Endodermal cell (in vitro differentiated cells): Measurements from ENCODE around the gene CRHR2. TPM values are rescaled to one million over a fixed set of nuclear protein-coding genes. Genes with fewer than 3 reads are reported as not detected.
A peak's percentile ranks its signal among the peaks of the same experiment; 100 is the strongest.

Experiments used
- DNase-seq: peaks from one replicate; pipeline ENCODE4 v3.0.0-alpha.2; 2017
- H3K27ac ChIP-seq: 2 replicates; pipeline ENCODE4 v1.5.1; 2013; ENCODE audit warnings: mild to moderate bottlenecking, low read depth, low read length, moderate library complexity
- H3K27me3 ChIP-seq: 2 replicates; pipeline ENCODE4 v1.6.1; 2013; ENCODE audit warnings: mild to moderate bottlenecking, low read length, moderate library complexity; ENCODE audit not compliant: insufficient read depth, control insufficient read depth, poor library complexity, severe bottlenecking
- H3K36me3 ChIP-seq: 2 replicates; pipeline ENCODE4 v1.7.0; 2013; ENCODE audit warnings: mild to moderate bottlenecking, low read length, moderate library complexity; ENCODE audit not compliant: control insufficient read depth, insufficient read depth
- H3K4me1 ChIP-seq: one replicate; pipeline ENCODE4 v1.7.0; 2013; ENCODE audit warnings: low read length; ENCODE audit not compliant: control insufficient read depth, insufficient read depth
- H3K4me3 ChIP-seq: 2 replicates; pipeline ENCODE4 v1.5.1; 2013; ENCODE audit warnings: mild to moderate bottlenecking, low read length, moderate library complexity
- H3K9ac ChIP-seq: 2 replicates; pipeline ENCODE4 v1.6.1; 2013; ENCODE audit warnings: mild to moderate bottlenecking, low read length, moderate library complexity; ENCODE audit not compliant: poor library complexity, severe bottlenecking; ENCODE audit errors: extremely low read depth
- H3K9me3 ChIP-seq: 2 replicates; pipeline ENCODE4 v1.6.1; 2013; ENCODE audit warnings: mild to moderate bottlenecking, low read length, moderate library complexity; ENCODE audit not compliant: control insufficient read depth
- H3K27ac Mint-ChIP-seq: 2 replicates; pipeline ENCODE4 v1.8.0; 2020; ENCODE audit warnings: mixed read lengths
- H3K27me3 Mint-ChIP-seq: 2 replicates; pipeline ENCODE4 v1.8.0; 2021; ENCODE audit warnings: mild to moderate bottlenecking, mixed read lengths; ENCODE audit not compliant: insufficient read depth
- H3K36me3 Mint-ChIP-seq: 2 replicates; pipeline ENCODE4 v1.8.0; 2020; ENCODE audit warnings: low read depth, mixed read lengths
- H3K4me1 Mint-ChIP-seq: 2 replicates; pipeline ENCODE4 v1.8.0; 2020; ENCODE audit warnings: mixed read lengths
- H3K4me3 Mint-ChIP-seq: 2 replicates; pipeline ENCODE4 v1.8.0; 2020; ENCODE audit warnings: mild to moderate bottlenecking, moderate library complexity, mixed read lengths
- H3K9me3 Mint-ChIP-seq: 2 replicates; pipeline ENCODE4 v1.8.0; 2020; ENCODE audit warnings: mild to moderate bottlenecking, mixed read lengths
- CTCF ChIP-seq: fragments of 200-600 bp; sonication (generic); conservative IDR thresholded peaks from 2 replicates; pipeline ENCODE4 v1.5.0; 2021; ENCODE audit warnings: antibody characterized with exemption, mild to moderate bottlenecking
- WGBS, 2 experiments: methylation state at CpG; one replicate each; pipeline versions ENCODE4 v1.1.5 to v1.1.7; 2013; ENCODE audit warnings: missing lambda C conversion rate in 2 of 2, mixed read lengths in 1 of 2; ENCODE audit not compliant: insufficient coverage in 1 of 2, insufficient read length in 1 of 2; 5-methylcytosine and 5-hydroxymethylcytosine counted together
- total RNA-seq, 2 donors: library from RNA; stranded (reverse); fragmentation: NEBNext Ultra II Directional in 1 of 2; extraction: Animal tissue kit (Norgen Biotek cat#: 25700) in 1 of 2; gene quantifications; 2 replicates in 1 of 2; 3 replicates in 1 of 2; pipeline ENCODE4 v1.2.1, GENCODE V29; 2021

CRHR2 gene
- total RNA-seq, 2 donors from 2014 or later = not detected

GRCh38 chr7:30683306-30683705 lies 1.1 kb upstream of the CRHR2 start:
- no peaks in the 10 kb centered on the region for H3K9me3 Mint-ChIP-seq
- peaks cover 72% of the 10 kb centered on the region for H3K27me3 Mint-ChIP-seq
- H3K36me3 Mint-ChIP-seq = no peaks in the 10 kb centered on the region
- no peak overlapping the region for H3K27ac Mint-ChIP-seq
- H3K4me1 ChIP-seq = no peaks in the 10 kb centered on the region
- H3K9ac ChIP-seq = no peak overlapping the region
- H3K4me3 ChIP-seq = no peak overlapping the region
- peaks cover 58% of the 10 kb centered on the region for H3K27me3 ChIP-seq
- DNase-seq = no peak
- no peaks in the 10 kb centered on the region for H3K9me3 ChIP-seq
- no peak overlapping the region for H3K27ac ChIP-seq
- H3K4me1 Mint-ChIP-seq = peaks cover 15% of the 10 kb centered on the region
- H3K36me3 ChIP-seq = no peaks in the 10 kb centered on the region
- no peak overlapping the region for H3K4me3 Mint-ChIP-seq
- WGBS, 2 experiments = 93 to 100% methylated on average over 1 to 5 of the region's 5 CpGs
- no peak for TF ChIP-seq CTCF

GRCh38 chr7:30681815-30682211 lies 443 bp downstream of the CRHR2 start:
- Histone ChIP-seq H3K27me3 (peaks cover 58% of the 10 kb centered on the region), H3K27ac (no peak overlapping the region), H3K4me1 (no peaks in the 10 kb centered on the region), H3K36me3 (no peaks in the 10 kb centered on the region), H3K9ac (no peak overlapping the region), H3K9me3 (no peaks in the 10 kb centered on the region), H3K4me3 (peak overlapping the region; percentile 68)
- peak; percentile 76 for DNase-seq
- Mint-ChIP-seq H3K9me3 (no peaks in the 10 kb centered on the region), H3K27ac (no peak overlapping the region), H3K4me1 (peaks cover 15% of the 10 kb centered on the region), H3K27me3 (peaks cover 81% of the 10 kb centered on the region), H3K4me3 (peak overlapping the region; percentile 57), H3K36me3 (no peaks in the 10 kb centered on the region)
- WGBS, 2 experiments = 0 to 2% methylated on average over 6 to 40 of the region's 40 CpGs
- no peak for TF ChIP-seq CTCF

- Histone ChIP-seq H3K27ac (no peak overlapping the region), H3K4me1 (no peaks in the 10 kb centered on the region), H3K4me3 (peak overlapping the region; percentile 68), H3K9ac (no peak overlapping the region), H3K36me3 (no peaks in the 10 kb centered on the region), H3K9me3 (no peaks in the 10 kb centered on the region), H3K27me3 (peaks cover 62% of the 10 kb centered on the region)
- Mint-ChIP-seq H3K27ac (no peak overlapping the region), H3K4me1 (peaks cover 17% of the 10 kb centered on the region), H3K36me3 (no peaks in the 10 kb centered on the region), H3K27me3 (peaks cover 86% of the 10 kb centered on the region), H3K4me3 (peak overlapping the region; percentile 57), H3K9me3 (no peaks in the 10 kb centered on the region)
- peak; percentile 80 for DNase-seq
- 13 to 16% methylated on average over 7 to 16 of the region's 16 CpGs for WGBS, 2 experiments
- peak; percentile 52 for TF ChIP-seq CTCF
Observed at GRCh38 chr7:30681331-30681797, 892 bp downstream of the CRHR2 start.
